Endothelial cell of hepatic sinusoid (primary cell): ENCODE measurements around the gene COL23A1.

Experiments
- in situ Hi-C: cut with HindIII; loops from 2 replicates; pipeline ENCODE4 v1.10.0; 2017; ENCODE audit warnings: low sequenced_read_pairs

COL23A1 gene

GRCh38 chr5:178225174-178225573 lies 365.0 kb downstream of the COL23A1 start:
- in situ Hi-C loops: no loop called here

- in situ Hi-C loops: no loop called here
These were observed 365.8 kb downstream of the COL23A1 start for GRCh38 chr5:178224403-178224802.

- in situ Hi-C loops: no loop called here
These were observed 366.3 kb downstream of the COL23A1 start for GRCh38 chr5:178223828-178224335.

- in situ Hi-C loops: no loop called here
These were observed 366.9 kb downstream of the COL23A1 start for GRCh38 chr5:178223196-178223773.

- in situ Hi-C loops: no loop called here
These were observed 367.9 kb downstream of the COL23A1 start for GRCh38 chr5:178222292-178222691.

GRCh38 chr5:178221853-178222252 lies 368.3 kb downstream of the COL23A1 start:
- in situ Hi-C loops: no loop called here

GRCh38 chr5:178221282-178221681 lies 368.9 kb downstream of the COL23A1 start:
- in situ Hi-C loops: no loop called here

- in situ Hi-C loops: no loop called here
These were observed 371.4 kb downstream of the COL23A1 start for GRCh38 chr5:178218827-178219226.

- in situ Hi-C loops: no loop called here
These were observed 371.9 kb downstream of the COL23A1 start for GRCh38 chr5:178218237-178218776.

GRCh38 chr5:178216779-178217178 lies 373.4 kb downstream of the COL23A1 start:
- in situ Hi-C loops: no loop called here

GRCh38 chr5:178216088-178216534 lies 374.1 kb downstream of the COL23A1 start:
- in situ Hi-C loops: no loop called here

- in situ Hi-C loops: no loop called here
These were observed 374.8 kb downstream of the COL23A1 start for GRCh38 chr5:178215280-178216002.

GRCh38 chr5:178214160-178214803 lies 375.9 kb downstream of the COL23A1 start:
- in situ Hi-C loops: no loop called here

GRCh38 chr5:178213748-178214151 lies 376.4 kb downstream of the COL23A1 start:
- in situ Hi-C loops: no loop called here

- in situ Hi-C loops: no loop called here
These were observed 377.2 kb downstream of the COL23A1 start for GRCh38 chr5:178213003-178213461.

GRCh38 chr5:178212241-178213002 lies 377.8 kb downstream of the COL23A1 start:
- in situ Hi-C loops: no loop called here

- in situ Hi-C loops: no loop called here
These were observed 378.8 kb downstream of the COL23A1 start for GRCh38 chr5:178211095-178212048.

- in situ Hi-C loops: no loop called here
These were observed 379.5 kb downstream of the COL23A1 start for GRCh38 chr5:178210686-178211085.

- in situ Hi-C loops: no loop called here
These were observed 380.1 kb downstream of the COL23A1 start for GRCh38 chr5:178210073-178210535.
